K562 (cell line): ENCODE measurements around the gene DCAF10. TPM values are rescaled to one million over a fixed set of nuclear protein-coding genes. Genes with fewer than 3 reads are reported as not detected.

Source experiments
- CTBP1 ChIP-seq: fragments of 450-650 bp; IDR thresholded peaks from 2 replicates; pipeline ENCODE4 v1.6.1; 2016; ENCODE audit warnings: borderline replicate concordance
- ELF1 ChIP-seq: fragments of 200-800 bp; sonication (Bioruptor generic); IDR thresholded peaks from 2 replicates; pipeline ENCODE4 v1.6.1; 2016; ENCODE audit warnings: missing genetic modification characterization, missing compliant biosample characterization
- FOXK2 ChIP-seq, 2 experiments: fragments of 450-650 bp; IDR thresholded peaks in 1 of 2; conservative IDR thresholded peaks in 1 of 2; 2 replicates each; pipeline ENCODE4 v1.6.1; 2016; ENCODE audit warnings: low read depth in 2 of 2, mild to moderate bottlenecking in 1 of 2
- GTF2F1 ChIP-seq: IDR thresholded peaks from 2 replicates; pipeline ENCODE4 v1.6.1; 2011; ENCODE audit warnings: low read depth, low read length, improper control_type of control experiment
- HMGN3 ChIP-seq: IDR thresholded peaks from 2 replicates; pipeline ENCODE4 v1.6.1; 2011; ENCODE audit warnings: borderline replicate concordance, low read depth, mild to moderate bottlenecking, mixed read lengths, low read length; ENCODE audit not compliant: insufficient read length; ENCODE audit errors: extremely low read depth
- HNRNPK ChIP-seq: fragments of 200-400 bp; formaldehyde crosslinking; IDR thresholded peaks from one replicate; pipeline ENCODE4 v1.6.1; 2018; ENCODE audit warnings: mild to moderate bottlenecking, low read depth, low read length; ENCODE audit not compliant: poor library complexity, severe bottlenecking
- MTA1 ChIP-seq: fragments of 450-650 bp; IDR thresholded peaks from 2 replicates; pipeline ENCODE4 v1.6.1; 2017; ENCODE audit warnings: borderline replicate concordance
- MXI1 ChIP-seq: IDR thresholded peaks from 2 replicates; pipeline ENCODE4 v1.6.1; 2011; ENCODE audit warnings: low read depth, mild to moderate bottlenecking, improper control_type of control experiment, low read length
- NEUROD1 ChIP-seq: fragments of 150-350 bp; IDR thresholded peaks from 2 replicates; pipeline ENCODE4 v1.6.1; 2014; ENCODE audit warnings: borderline replicate concordance, low read length, low read depth; ENCODE audit not compliant: partially characterized antibody
- NR1H2 ChIP-seq: sonication (generic); formaldehyde crosslinking; IDR thresholded peaks from 2 replicates; pipeline ENCODE4 v1.4.0; 2020; ENCODE audit warnings: mild to moderate bottlenecking, missing genetic modification reagents
- PRMT5 ChIP-seq: sonication (generic); formaldehyde crosslinking; IDR thresholded peaks from 2 replicates; pipeline ENCODE4 v1.5.0; 2020; ENCODE audit warnings: missing genetic modification reagents
- RBM34 ChIP-seq: fragments of 200-400 bp; formaldehyde crosslinking; IDR thresholded peaks from 2 replicates; pipeline ENCODE4 v1.6.1; 2018; ENCODE audit warnings: low read length, borderline replicate concordance; ENCODE audit not compliant: insufficient read depth
- SIN3A ChIP-seq, 2 experiments: fragments of 150-350 bp in 1 of 2; IDR thresholded peaks; 2 replicates each; pipeline ENCODE4 v1.6.1; 2011 to 2016; ENCODE audit warnings: borderline replicate concordance in 2 of 2, low read depth in 2 of 2, low read length in 2 of 2, mild to moderate bottlenecking in 2 of 2, moderate library complexity in 2 of 2; ENCODE audit not compliant: control insufficient read depth in 1 of 2
- SRF ChIP-seq, 2 experiments: fragments of 250-450, 450-650 bp in 1 of 2; sonication (Bioruptor Pico) in 1 of 2; sonication (generic) in 1 of 2; formaldehyde crosslinking; IDR thresholded peaks; 2 replicates each; pipeline versions ENCODE4 v1.5.0 to v1.5.1; 2020 to 2022; ENCODE audit warnings: mild to moderate bottlenecking in 1 of 2, missing genetic modification reagents in 1 of 2
- SUPT5H ChIP-seq: fragments of 450-650 bp; IDR thresholded peaks from 2 replicates; pipeline ENCODE4 v1.6.1; 2016
- ZC3H8 ChIP-seq: fragments of 450-650 bp; IDR thresholded peaks from 2 replicates; pipeline ENCODE4 v1.6.1; 2017
- ZNF24 ChIP-seq: fragments of 450-650 bp; IDR thresholded peaks from 2 replicates; pipeline ENCODE4 v1.6.1; 2016
- polyA plus RNA-seq, 8 experiments: library from polyadenylated mRNA; depleted of rRNA in 4 of 8; stranded (reverse) in 5 of 8; unstranded in 3 of 8; fragments of >200 nt; fragmentation: Nextera tagmentation in 2 of 8; fragmentation: Illumina TruSeq in 1 of 8; extraction: Ambion mirVana in 2 of 8; extraction: Trizol in 1 of 8; gene quantifications; 2 replicates each; pipeline versions ENCODE4 v1.2.1 to v1.2.3, GENCODE V29; 2011 to 2014; ENCODE audit warnings: inconsistent platforms in 1 of 8, missing spikeins in 1 of 8
- total RNA-seq, 7 experiments: library from RNA; depleted of rRNA in 6 of 7; stranded (reverse); fragments of >200 nt in 6 of 7; fragmentation: Illumina TruSeq in 2 of 7; extraction: Trizol in 2 of 7; gene quantifications; 2 replicates each; pipeline versions ENCODE4 v1.2.1 to v1.2.3, GENCODE V29; 2011 to 2021; ENCODE audit warnings: low replicate concordance in 1 of 7
- TF ChIP-seq, protein P1 (sequence below), 2 experiments: fragments of 200-800 bp in 1 of 2; sonication (Bioruptor generic) in 1 of 2; sonication (generic) in 1 of 2; formaldehyde crosslinking in 1 of 2; IDR thresholded peaks in 1 of 2; conservative IDR thresholded peaks in 1 of 2; 2 replicates each; pipeline versions ENCODE4 v1.5.0 to v1.6.1; 2016 to 2020; ENCODE audit warnings: missing compliant biosample characterization in 1 of 2, missing genetic modification characterization in 1 of 2, missing genetic modification reagents in 1 of 2
- TF ChIP-seq, protein P2 (sequence below): sonication (generic); formaldehyde crosslinking; IDR thresholded peaks from 2 replicates; pipeline ENCODE4 v1.8.0; 2022; ENCODE audit warnings: mild to moderate bottlenecking, missing genetic modification reagents
- TF ChIP-seq, protein P3 (sequence below): fragments of 200-400 bp; formaldehyde crosslinking; IDR thresholded peaks from 2 replicates; pipeline ENCODE4 v1.6.1; 2017; ENCODE audit warnings: mild to moderate bottlenecking, low read depth, low read length, moderate library complexity
- TF ChIP-seq, protein P4 (sequence below): sonication (generic); formaldehyde crosslinking; IDR thresholded peaks from 2 replicates; pipeline ENCODE4 v1.8.1; 2022; ENCODE audit warnings: missing genetic modification reagents

Gene DCAF10
- total and polyA plus RNA-seq, 9 of the 15 experiments (the other 6 are each of a cell fraction or from before 2014, with no cell fraction given) = 6.8 to 40.1 (median 16.9) TPM

DNA sequence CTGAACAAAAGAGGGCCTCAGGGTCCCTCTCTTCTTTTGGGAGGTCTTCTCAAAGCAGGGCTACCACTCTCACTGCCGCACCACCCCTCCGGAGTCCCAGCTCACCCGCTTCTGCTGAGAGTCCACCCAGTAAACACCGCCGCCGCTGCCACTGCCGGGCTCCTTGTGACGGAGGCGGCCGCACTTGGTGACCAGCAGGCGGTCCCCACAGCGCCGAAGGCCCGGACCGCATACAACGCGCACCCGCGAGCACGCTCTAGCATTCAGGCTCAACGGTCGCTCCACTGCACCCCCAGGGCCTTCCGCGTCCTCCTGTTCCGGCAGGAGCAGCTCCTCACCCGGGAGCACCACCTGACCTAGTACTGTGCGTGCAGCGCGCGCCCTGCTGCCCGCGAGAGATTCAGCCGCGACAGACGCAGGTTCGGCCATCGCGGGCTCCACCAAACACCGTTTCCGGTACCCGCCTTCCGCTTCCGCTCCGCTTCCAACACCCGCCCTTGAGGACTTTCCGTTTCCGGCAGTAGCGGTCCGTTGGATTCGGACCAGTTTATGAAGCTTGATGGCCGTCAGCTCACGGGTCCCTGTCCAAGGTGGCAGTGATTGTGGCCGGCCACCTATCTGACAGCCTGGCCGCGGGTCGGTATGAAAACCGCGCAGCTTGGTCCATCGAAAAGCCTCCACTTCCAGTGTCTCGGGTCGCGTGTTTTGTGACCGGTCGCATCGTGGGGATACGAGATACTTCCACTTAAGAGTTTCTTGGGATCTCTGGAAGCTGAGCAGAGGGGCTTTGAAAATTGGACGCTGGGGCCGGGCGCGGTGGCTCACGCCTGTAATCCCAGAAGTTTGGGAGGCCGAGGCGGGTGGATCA, 15.7 kb upstream of the DCAF10 start, which contains the start of gene EXOSC3 (continued):
- peak in 1 of 2 experiments; percentile 75; a peak in 1 of 4 replicates for TF ChIP-seq SRF (CRISPR knock-in tag; IDR thresholded peaks at IDR 0.05)
- TF ChIP-seq, protein P1, sequence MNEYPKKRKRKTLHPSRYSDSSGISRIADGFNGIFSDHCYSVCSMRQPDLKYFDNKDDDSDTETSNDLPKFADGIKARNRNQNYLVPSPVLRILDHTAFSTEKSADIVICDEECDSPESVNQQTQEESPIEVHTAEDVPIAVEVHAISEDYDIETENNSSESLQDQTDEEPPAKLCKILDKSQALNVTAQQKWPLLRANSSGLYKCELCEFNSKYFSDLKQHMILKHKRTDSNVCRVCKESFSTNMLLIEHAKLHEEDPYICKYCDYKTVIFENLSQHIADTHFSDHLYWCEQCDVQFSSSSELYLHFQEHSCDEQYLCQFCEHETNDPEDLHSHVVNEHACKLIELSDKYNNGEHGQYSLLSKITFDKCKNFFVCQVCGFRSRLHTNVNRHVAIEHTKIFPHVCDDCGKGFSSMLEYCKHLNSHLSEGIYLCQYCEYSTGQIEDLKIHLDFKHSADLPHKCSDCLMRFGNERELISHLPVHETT (CRISPR knock-in tag; conservative IDR thresholded peaks at IDR 0.05 in 1 of 2, IDR thresholded peaks at IDR 0.05 in 1 of 2) = peak in 1 of 2 experiments; percentile 83; a peak in 2 of 4 replicates
- peak; percentile 15; the same call in 1 of the 2 replicates for TF ChIP-seq GTF2F1
- peak; percentile 85; the same call in 1 of the 2 replicates for TF ChIP-seq CTBP1
- TF ChIP-seq FOXK2 (conservative IDR thresholded peaks at IDR 0.05 in 1 of 2, IDR thresholded peaks at IDR 0.05 in 1 of 2; ENCODE audit: low read depth in 2 of 2) = peak in 1 of 2 experiments; percentile 68; a peak in 3 of 4 replicates
- TF ChIP-seq, protein P2, sequence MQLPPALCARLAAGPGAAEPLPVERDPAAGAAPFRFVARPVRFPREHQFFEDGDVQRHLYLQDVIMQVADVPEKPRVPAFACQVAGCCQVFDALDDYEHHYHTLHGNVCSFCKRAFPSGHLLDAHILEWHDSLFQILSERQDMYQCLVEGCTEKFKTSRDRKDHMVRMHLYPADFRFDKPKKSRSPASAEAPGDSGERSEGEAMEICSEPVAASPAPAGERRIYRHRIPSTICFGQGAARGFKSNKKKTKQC (CRISPR knock-in tag) = peak; percentile 61; the same call in 1 of the 2 replicates
- no peak for TF ChIP-seq HNRNPK
- no peak for TF ChIP-seq RBM34
- TF ChIP-seq HMGN3 = peak; percentile 91
- peak; percentile 95 for TF ChIP-seq ELF1 (tag)
- TF ChIP-seq, protein P3, sequence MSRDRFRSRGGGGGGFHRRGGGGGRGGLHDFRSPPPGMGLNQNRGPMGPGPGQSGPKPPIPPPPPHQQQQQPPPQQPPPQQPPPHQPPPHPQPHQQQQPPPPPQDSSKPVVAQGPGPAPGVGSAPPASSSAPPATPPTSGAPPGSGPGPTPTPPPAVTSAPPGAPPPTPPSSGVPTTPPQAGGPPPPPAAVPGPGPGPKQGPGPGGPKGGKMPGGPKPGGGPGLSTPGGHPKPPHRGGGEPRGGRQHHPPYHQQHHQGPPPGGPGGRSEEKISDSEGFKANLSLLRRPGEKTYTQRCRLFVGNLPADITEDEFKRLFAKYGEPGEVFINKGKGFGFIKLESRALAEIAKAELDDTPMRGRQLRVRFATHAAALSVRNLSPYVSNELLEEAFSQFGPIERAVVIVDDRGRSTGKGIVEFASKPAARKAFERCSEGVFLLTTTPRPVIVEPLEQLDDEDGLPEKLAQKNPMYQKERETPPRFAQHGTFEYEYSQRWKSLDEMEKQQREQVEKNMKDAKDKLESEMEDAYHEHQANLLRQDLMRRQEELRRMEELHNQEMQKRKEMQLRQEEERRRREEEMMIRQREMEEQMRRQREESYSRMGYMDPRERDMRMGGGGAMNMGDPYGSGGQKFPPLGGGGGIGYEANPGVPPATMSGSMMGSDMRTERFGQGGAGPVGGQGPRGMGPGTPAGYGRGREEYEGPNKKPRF = no peak
- no peak for TF ChIP-seq MXI1
- TF ChIP-seq MTA1 = no peak
- TF ChIP-seq ZC3H8 = no peak
- peak; percentile 83 to 92; a peak in 3 of 4 replicates for TF ChIP-seq SIN3A (IDR thresholded peaks at IDR 0.05; ENCODE audit: borderline replicate concordance in 2 of 2, control insufficient read depth in 1 of 2, low read depth in 2 of 2, low read length in 2 of 2)
- TF ChIP-seq, protein P4, sequence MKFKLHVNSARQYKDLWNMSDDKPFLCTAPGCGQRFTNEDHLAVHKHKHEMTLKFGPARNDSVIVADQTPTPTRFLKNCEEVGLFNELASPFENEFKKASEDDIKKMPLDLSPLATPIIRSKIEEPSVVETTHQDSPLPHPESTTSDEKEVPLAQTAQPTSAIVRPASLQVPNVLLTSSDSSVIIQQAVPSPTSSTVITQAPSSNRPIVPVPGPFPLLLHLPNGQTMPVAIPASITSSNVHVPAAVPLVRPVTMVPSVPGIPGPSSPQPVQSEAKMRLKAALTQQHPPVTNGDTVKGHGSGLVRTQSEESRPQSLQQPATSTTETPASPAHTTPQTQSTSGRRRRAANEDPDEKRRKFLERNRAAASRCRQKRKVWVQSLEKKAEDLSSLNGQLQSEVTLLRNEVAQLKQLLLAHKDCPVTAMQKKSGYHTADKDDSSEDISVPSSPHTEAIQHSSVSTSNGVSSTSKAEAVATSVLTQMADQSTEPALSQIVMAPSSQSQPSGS (CRISPR knock-in tag) = no peak
- TF ChIP-seq NR1H2 (CRISPR knock-in tag) = 0 out of 2 replicates have a peak, but pooled peaks have one; percentile 85
- TF ChIP-seq SUPT5H = peak; percentile 99
- no peak for TF ChIP-seq PRMT5 (CRISPR knock-in tag)
- TF ChIP-seq ZNF24 = peak; percentile 52; the same call in 1 of the 2 replicates
- peak; percentile 32 for TF ChIP-seq NEUROD1
